ENCODE measurements around the gene CRAMP1. TPM values are rescaled to one million over a fixed set of nuclear protein-coding genes. Genes with fewer than 3 reads are reported as not detected.

Gene CRAMP1
- total RNA-seq, 1 experiment from 2014 or later, result 28.8 TPM

DNA sequence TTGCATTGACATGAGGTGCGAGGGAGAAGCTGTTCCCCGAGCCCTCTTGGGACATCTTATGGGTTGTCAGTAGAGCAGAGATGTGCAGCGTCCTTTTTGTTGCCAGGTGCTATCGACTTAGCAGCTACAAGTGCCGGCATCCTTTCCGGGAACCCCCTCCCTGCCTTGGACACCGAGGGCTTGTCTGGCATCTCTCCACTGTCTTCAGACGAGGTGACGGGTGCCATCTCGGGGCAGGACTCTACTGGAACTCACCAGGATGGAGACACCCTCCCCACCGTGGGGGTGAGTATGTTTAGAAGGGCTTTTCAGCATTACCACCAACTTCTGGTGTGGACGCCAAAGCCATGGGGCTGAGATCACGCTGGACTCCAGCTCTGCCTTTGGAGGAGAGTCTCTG lies 54.2 kb downstream of the CRAMP1 start:
- Histone ChIP-seq H3K36me3 (ENCODE audit: control insufficient read depth, insufficient read depth, low read length) (peaks cover 30% of the 10 kb centered on the region), H3K27me3 (ENCODE audit: control insufficient read depth, insufficient read depth, low read length) (no peaks in the 10 kb centered on the region), H3K4me1 (ENCODE audit: control insufficient read depth, insufficient read depth, low read length) (no peaks in the 10 kb centered on the region), H3K4me3 (ENCODE audit: low read depth in 2 of 2, low read length in 2 of 2) (no peak overlapping the region), H3K27ac (ENCODE audit: low read length) (no peak overlapping the region), H3K9me3 (ENCODE audit: control insufficient read depth, insufficient read depth, low read depth, low read length) (no peaks in the 10 kb centered on the region)
- DNase-seq (ENCODE audit: low read depth, low spot score) (no peak), ATAC-seq (no peak)
- intact Hi-C loops (cut with micrococcal nuclease; ENCODE audit: unreplicated experiment), result no loop called here
- ChIA-PET POLR2A (no interaction called here), CTCF (interaction anchor here (0.6 kb wide), 1 partner anchor 353 kb away, joined by 6 read pairs; no protein-coding TSS in a partner anchor)
- no TSS peak for BruUV-seq (replicated peaks)
- TF ChIP-seq POLR2AphosphoS5 (IDR thresholded peaks at IDR 0.05; ENCODE audit: low read depth, low read length), result no peak
- TF ChIP-seq, protein P1, sequence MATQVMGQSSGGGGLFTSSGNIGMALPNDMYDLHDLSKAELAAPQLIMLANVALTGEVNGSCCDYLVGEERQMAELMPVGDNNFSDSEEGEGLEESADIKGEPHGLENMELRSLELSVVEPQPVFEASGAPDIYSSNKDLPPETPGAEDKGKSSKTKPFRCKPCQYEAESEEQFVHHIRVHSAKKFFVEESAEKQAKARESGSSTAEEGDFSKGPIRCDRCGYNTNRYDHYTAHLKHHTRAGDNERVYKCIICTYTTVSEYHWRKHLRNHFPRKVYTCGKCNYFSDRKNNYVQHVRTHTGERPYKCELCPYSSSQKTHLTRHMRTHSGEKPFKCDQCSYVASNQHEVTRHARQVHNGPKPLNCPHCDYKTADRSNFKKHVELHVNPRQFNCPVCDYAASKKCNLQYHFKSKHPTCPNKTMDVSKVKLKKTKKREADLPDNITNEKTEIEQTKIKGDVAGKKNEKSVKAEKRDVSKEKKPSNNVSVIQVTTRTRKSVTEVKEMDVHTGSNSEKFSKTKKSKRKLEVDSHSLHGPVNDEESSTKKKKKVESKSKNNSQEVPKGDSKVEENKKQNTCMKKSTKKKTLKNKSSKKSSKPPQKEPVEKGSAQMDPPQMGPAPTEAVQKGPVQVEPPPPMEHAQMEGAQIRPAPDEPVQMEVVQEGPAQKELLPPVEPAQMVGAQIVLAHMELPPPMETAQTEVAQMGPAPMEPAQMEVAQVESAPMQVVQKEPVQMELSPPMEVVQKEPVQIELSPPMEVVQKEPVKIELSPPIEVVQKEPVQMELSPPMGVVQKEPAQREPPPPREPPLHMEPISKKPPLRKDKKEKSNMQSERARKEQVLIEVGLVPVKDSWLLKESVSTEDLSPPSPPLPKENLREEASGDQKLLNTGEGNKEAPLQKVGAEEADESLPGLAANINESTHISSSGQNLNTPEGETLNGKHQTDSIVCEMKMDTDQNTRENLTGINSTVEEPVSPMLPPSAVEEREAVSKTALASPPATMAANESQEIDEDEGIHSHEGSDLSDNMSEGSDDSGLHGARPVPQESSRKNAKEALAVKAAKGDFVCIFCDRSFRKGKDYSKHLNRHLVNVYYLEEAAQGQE (IDR thresholded peaks at IDR 0.05; ENCODE audit: insufficient read depth in 1 of 2, low read depth in 2 of 2, low read length in 1 of 2), result no peak
- TF ChIP-seq SIN3A (IDR thresholded peaks at IDR 0.05; ENCODE audit: borderline replicate concordance, insufficient read depth, low read depth, low read length), result no peak
- TF ChIP-seq, protein P2, sequence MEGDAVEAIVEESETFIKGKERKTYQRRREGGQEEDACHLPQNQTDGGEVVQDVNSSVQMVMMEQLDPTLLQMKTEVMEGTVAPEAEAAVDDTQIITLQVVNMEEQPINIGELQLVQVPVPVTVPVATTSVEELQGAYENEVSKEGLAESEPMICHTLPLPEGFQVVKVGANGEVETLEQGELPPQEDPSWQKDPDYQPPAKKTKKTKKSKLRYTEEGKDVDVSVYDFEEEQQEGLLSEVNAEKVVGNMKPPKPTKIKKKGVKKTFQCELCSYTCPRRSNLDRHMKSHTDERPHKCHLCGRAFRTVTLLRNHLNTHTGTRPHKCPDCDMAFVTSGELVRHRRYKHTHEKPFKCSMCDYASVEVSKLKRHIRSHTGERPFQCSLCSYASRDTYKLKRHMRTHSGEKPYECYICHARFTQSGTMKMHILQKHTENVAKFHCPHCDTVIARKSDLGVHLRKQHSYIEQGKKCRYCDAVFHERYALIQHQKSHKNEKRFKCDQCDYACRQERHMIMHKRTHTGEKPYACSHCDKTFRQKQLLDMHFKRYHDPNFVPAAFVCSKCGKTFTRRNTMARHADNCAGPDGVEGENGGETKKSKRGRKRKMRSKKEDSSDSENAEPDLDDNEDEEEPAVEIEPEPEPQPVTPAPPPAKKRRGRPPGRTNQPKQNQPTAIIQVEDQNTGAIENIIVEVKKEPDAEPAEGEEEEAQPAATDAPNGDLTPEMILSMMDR (IDR thresholded peaks at IDR 0.05), result no peak
- no peak for TF ChIP-seq TCF7L2 (IDR thresholded peaks at IDR 0.05; ENCODE audit: low read depth, low read length)
- in situ Hi-C loops (cut with HindIII; ENCODE audit: low pct_unique_long_range_greater_than_20kb, low sequenced_read_pairs), result no loop called here

DNA sequence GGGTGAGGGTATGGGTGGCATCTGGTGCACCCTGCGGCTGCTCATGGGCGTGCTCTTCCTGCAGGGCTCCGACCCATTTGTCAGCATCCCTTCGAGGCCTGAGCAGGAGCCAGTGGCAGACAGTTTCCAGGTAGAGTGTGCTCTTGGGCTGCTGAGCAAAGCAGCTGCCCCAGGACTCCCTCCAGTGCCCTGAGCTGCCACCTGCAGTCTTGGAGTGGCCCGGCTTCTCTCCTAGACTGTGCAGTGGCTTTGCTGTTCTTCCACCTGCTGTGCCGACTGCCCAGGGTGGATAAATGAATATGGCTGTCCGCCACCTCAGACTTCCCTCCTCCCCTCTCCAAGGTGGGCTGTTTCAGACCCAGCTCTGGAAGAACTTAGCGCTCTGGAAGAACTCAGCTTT lies 55.1 kb downstream of the CRAMP1 start:
- H3K4me1 ChIP-seq (ENCODE audit: control insufficient read depth, insufficient read depth, low read length), result no peaks in the 10 kb centered on the region
- DNase-seq (ENCODE audit: low read depth, low spot score), result no peak
- BruUV-seq (replicated peaks), result no TSS peak
- POLR2A ChIA-PET, result no interaction called here
- peaks cover 32% of the 10 kb centered on the region for H3K36me3 ChIP-seq (ENCODE audit: control insufficient read depth, insufficient read depth, low read length)
- H3K4me3 ChIP-seq (ENCODE audit: low read depth in 2 of 2, low read length in 2 of 2), result no peak overlapping the region
- peak; percentile 77 for ATAC-seq
- CTCF ChIA-PET, result no interaction called here
- intact Hi-C loops (cut with micrococcal nuclease; ENCODE audit: unreplicated experiment), result no loop called here
- H3K27me3 ChIP-seq (ENCODE audit: control insufficient read depth, insufficient read depth, low read length), result no peaks in the 10 kb centered on the region
- no peak overlapping the region for H3K27ac ChIP-seq (ENCODE audit: low read length)
- in situ Hi-C loops (cut with HindIII; ENCODE audit: low pct_unique_long_range_greater_than_20kb, low sequenced_read_pairs), result no loop called here
- H3K9me3 ChIP-seq (ENCODE audit: control insufficient read depth, insufficient read depth, low read depth, low read length), result no peaks in the 10 kb centered on the region
- TF ChIP-seq SIN3A (IDR thresholded peaks at IDR 0.05; ENCODE audit: borderline replicate concordance, insufficient read depth, low read depth, low read length) (no peak), POLR2AphosphoS5 (IDR thresholded peaks at IDR 0.05; ENCODE audit: low read depth, low read length) (no peak), TCF7L2 (IDR thresholded peaks at IDR 0.05; ENCODE audit: low read depth, low read length) (no peak)
- TF ChIP-seq, protein P2 (IDR thresholded peaks at IDR 0.05), result no peak
- TF ChIP-seq, protein P1 (IDR thresholded peaks at IDR 0.05; ENCODE audit: insufficient read depth in 1 of 2, low read depth in 2 of 2, low read length in 1 of 2), result no peak
